Breast epithelium (tissue), 3 donors: ENCODE results near the gene HMGB1.

Experiments used
- POLR2A ChIP-seq: fragments of 450-650 bp; IDR thresholded peaks from one replicate; pipeline ENCODE4 v1.6.1; 2016; ENCODE audit warnings: antibody characterized with exemption, mild to moderate bottlenecking, moderate library complexity
- POLR2AphosphoS5 ChIP-seq, 3 donors: sonication (generic); formaldehyde crosslinking; IDR thresholded peaks; one replicate each; pipeline ENCODE4 v1.6.1; 2017; ENCODE audit warnings: antibody characterized with exemption in 3 of 3
- TF ChIP-seq, protein P1 (sequence below), 3 donors: fragments of 450-650 bp; IDR thresholded peaks; one replicate each; pipeline ENCODE4 v1.5.1; 2016 to 2017; ENCODE audit warnings: antibody characterized with exemption in 3 of 3, mild to moderate bottlenecking in 3 of 3, moderate library complexity in 3 of 3

DNA sequence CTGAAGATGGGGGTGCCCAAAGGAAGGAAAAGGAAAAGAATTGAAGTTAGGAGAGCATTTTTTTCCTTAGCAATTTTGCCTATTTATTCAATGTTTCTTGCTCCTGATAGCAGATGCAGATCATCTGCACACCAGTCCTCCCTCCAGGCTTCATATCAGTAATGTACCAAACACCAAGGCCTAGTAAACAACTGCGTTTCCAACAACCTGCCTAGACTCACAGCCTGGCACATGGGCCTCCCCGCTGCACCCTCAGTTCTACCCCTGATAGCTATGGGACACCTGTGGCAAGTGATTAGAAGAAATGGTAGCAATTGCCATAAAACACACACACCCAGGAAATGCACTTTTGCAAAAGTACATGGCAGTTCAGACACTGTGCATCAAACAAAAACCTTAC, 30.4 kb upstream of the HMGB1 start:
- TF ChIP-seq, protein P1, sequence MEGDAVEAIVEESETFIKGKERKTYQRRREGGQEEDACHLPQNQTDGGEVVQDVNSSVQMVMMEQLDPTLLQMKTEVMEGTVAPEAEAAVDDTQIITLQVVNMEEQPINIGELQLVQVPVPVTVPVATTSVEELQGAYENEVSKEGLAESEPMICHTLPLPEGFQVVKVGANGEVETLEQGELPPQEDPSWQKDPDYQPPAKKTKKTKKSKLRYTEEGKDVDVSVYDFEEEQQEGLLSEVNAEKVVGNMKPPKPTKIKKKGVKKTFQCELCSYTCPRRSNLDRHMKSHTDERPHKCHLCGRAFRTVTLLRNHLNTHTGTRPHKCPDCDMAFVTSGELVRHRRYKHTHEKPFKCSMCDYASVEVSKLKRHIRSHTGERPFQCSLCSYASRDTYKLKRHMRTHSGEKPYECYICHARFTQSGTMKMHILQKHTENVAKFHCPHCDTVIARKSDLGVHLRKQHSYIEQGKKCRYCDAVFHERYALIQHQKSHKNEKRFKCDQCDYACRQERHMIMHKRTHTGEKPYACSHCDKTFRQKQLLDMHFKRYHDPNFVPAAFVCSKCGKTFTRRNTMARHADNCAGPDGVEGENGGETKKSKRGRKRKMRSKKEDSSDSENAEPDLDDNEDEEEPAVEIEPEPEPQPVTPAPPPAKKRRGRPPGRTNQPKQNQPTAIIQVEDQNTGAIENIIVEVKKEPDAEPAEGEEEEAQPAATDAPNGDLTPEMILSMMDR (IDR thresholded peaks at IDR 0.05) = no peak
- TF ChIP-seq POLR2A (no peak), POLR2AphosphoS5 (IDR thresholded peaks at IDR 0.05) (no peak)
